GM18867 (cell line): ENCODE results near the gene AVL9.
"Not testable (repeated sequence)": the region's sequence is repeated elsewhere in the genome, so short reads cannot be mapped to it uniquely, and the experiment has no call there.

Experiments used
- ATAC-seq: cut with Tn5 transposase; IDR thresholded peaks from one replicate; pipeline ENCODE4 v1.9.1; 2021; ENCODE audit warnings: mild to moderate bottlenecking, moderate library complexity; ENCODE audit not compliant: unreplicated experiment

AVL9 gene

GRCh38 chr7:32495298-32496051, at the start of gene AVL9:
TSS of gene AVL9 (plus strand) at chr7:32495489. CDS start at chr7:32495710, 221 bp downstream.
- ATAC-seq: peak; percentile 94

DNA sequence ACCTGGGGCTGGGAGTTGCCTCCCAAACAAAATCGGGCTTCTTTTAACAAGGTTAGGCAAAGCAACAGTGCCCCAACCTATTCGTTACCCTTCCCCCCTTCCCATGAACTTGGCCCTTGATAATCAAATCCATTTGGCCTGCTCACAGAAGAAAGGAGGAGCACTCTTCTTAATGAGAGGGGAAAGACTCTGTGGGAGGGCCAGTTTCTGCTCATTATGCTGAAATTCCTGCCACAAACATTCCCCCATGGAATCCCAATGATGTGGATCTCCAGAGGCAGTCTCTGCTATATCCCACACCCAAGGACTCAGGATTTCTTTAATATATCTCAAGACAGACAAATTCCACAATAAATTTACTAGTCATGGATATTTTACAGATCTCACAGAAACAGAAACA, 48.1 kb upstream of the AVL9 start:
- ATAC-seq: no peak

GRCh38 chr7:32453341-32454011, 41.8 kb upstream of the AVL9 start:
- ATAC-seq: no peak

- no peak for ATAC-seq
These were observed 37.3 kb upstream of the AVL9 start for GRCh38 chr7:32458025-32458424.

- no peak for ATAC-seq
These were observed 35.5 kb upstream of the AVL9 start for GRCh38 chr7:32459788-32460187.

- no peak for ATAC-seq
These were observed 33.8 kb upstream of the AVL9 start for GRCh38 chr7:32461484-32461883.

- no peak for ATAC-seq
These were observed 32.8 kb upstream of the AVL9 start for GRCh38 chr7:32462451-32462850.

- ATAC-seq: no peak
These were observed 32.3 kb upstream of the AVL9 start for GRCh38 chr7:32462977-32463376.

DNA sequence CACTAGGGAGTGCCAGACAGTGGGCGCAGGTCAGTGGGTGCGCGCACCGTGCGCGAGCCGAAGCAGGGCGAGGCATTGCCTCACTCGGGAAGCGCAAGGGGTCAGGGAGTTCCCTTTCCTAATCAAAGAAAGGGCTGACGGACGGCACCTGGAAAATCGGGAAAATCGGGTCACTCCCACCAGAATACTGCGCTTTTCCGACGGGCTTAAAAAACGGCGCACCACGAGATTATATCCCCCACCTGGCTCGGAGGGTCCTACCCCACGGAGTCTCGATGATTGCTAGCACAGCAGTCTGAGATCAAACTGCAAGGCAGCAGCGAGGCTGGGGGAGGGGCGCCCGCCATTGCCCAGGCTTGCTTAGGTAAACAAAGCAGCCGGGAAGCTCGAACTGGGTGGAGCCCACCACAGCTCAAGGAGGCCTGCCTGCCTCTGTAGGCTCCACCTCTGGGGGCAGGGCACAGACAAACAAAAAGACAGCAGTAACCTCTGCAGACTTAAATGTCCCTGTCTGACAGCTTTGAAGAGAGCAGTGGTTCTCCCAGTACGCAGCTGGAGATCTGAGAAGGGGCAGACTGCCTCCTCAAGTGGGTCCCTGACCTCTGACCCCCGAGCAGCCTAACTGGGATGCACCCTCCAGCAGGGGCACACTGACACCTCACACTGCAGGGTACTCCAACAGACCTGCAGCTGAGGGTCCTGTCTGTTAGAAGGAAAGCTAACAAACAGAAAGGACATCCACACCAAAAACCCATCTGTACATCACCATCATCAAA, 30.5 kb upstream of the AVL9 start:
- ATAC-seq: not testable (repeated sequence)

DNA sequence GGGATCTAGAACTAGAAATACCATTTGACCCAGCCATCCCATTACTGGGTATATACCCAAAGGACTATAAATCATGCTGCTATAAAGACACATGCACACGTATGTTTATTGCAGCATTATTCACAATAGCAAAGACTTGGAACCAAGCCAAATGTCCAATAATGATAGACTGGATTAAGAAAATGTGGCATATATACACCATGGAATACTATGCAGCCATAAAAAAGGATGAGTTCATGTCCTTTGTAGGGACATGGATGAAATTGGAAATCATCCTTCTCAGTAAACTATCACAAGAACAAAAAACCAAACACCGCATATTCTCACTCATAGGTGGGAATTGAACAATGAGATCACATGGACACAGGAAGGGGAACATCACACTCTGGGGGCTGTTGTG, 25.3 kb upstream of the AVL9 start:
- not testable (repeated sequence) for ATAC-seq

- no peak for ATAC-seq
These were observed 24.4 kb upstream of the AVL9 start for GRCh38 chr7:32470871-32471270.

- no peak for ATAC-seq
These were observed 23.3 kb upstream of the AVL9 start for GRCh38 chr7:32472015-32472414.

GRCh38 chr7:32474008-32474407, 21.3 kb upstream of the AVL9 start:
- ATAC-seq: no peak

- ATAC-seq: no peak
These were observed 18.3 kb upstream of the AVL9 start for GRCh38 chr7:32476816-32477648.

GRCh38 chr7:32477649-32477980, 17.7 kb upstream of the AVL9 start:
- ATAC-seq: no peak

DNA sequence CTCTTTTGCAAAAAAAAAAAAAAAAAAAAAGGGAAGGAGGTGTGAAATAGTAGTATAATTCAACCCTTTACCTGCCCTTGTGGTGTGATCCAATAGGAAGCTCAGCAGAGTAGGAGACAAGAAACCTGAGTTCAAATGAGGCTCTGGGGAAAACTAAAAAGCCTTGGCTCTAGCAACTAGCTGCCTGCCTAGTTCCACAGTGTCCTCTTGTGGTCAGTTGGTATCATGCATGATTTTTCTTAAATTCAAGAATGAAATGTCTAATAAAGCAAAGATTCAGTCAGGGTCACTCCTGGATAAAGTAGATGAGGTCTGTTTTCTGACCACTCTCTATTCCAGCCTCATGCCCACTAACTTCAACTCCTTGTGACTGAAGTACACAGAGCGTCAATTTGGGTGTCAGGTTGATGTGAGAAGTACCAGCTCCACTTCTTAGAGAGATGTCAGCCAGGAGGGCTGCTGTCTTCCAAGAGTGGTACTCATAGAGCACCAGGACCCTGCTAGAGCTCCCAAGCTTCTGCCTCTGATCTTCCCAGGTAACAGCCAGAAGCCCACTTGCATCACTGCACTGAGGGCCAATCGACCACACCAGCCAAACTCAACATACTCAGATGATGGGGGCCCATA, 15.6 kb upstream of the AVL9 start:
- ATAC-seq: no peak

GRCh38 chr7:32481176-32481575, 14.1 kb upstream of the AVL9 start:
- ATAC-seq: no peak

DNA sequence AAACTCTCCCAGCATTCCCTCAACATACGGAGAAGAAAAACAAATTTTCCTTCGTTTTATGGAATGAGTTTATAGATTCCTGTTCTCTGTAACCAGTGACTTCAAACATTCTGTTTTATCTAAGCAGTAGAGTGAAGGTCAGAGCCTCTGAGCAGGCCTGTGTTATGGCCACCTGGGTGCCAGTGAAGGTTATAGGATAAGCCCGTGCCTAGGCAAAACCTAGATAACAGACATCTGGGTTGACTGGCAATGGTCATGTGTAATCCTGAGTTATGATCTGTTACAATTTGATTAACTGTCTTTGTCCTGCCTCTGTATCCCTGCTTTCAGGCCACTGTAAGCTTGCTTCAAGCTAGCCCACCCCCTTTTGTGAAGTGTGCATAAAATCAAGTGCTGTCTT, 13.4 kb upstream of the AVL9 start:
- no peak for ATAC-seq

DNA sequence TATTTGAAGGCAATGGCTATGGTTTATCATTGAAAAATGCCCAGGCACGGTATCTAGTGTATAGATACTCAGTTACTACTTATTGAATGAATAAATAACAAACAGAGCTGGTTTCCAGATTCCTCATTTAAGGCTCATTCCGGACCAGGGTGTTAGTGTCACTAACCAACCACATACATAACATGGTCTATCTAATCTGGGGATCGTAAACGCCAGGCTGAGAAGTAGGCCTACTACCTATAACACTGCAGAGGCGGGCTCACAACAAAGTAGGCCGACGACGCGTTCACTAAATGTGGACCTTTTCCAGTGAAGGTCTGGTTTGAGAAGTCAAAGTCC, 5.5 kb upstream of the AVL9 start:
- peak; percentile 12 for ATAC-seq

DNA sequence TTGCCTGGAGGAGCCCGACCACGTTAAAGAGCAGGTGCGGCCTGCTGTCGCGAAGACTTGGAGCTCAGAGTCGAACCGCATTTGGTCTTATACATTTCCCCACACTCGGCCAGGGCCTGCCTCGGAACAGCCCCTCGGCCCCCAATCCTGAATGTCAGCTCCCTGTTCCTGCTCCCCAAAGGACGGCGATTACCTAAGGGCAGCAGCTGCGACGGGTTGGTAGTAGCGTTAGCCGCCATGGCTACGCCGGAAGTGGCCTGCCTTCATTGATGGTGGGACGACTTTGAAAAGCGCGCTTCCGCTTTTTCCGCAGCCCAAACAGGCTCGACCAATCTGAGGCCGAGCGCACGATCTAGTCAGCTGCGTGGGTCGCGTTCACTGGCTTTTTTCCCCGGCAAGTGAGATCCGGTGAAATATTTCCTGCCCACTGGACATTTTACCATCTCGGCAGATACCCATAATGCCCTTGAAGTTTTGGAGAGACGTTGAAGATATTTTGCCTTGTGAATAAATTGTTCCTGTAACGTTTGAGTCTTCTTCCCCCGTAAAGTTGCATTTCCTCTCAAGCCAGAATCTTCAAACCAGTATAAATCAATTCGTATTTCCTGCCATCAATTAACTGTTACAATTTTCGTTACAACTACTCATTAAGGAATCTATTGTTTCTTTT, 5.0 kb upstream of the AVL9 start, which contains the start of gene LSM5:
Gene LSM5 (minus strand): TSS at position 254 of the 670 bp plus-strand sequence. CDS start 15 bp downstream, at position 239.
- ATAC-seq: peak; percentile 91
